H1 (cell line): ENCODE measurements around the gene TP73. TPM values are rescaled to one million over a fixed set of nuclear protein-coding genes. Genes with fewer than 3 reads are reported as not detected.
A peak's percentile ranks its signal among the peaks of the same experiment; 100 is the strongest.

Source experiments
- CTCF ChIA-PET: fragments of 300-600 bp; sonication (Branson Sonifier 250); formaldehyde crosslinking; loops from one replicate; lab custom pipeline; 2021; ENCODE audit not compliant: partially characterized antibody; lab: Charles Lee
- POLR2A ChIA-PET: fragments of 300-600 bp; sonication (Branson Sonifier 250); formaldehyde crosslinking; loops from one replicate; lab custom pipeline; 2021; ENCODE audit warnings: inconsistent platforms; ENCODE audit not compliant: partially characterized antibody; lab: Charles Lee
- DNase-seq, 2 experiments: peaks; one replicate each; pipeline versions ENCODE4 v3.0.0 to v3.0.0-alpha.2; 2010 to 2022; ENCODE audit warnings: low spot score in 2 of 2, low read depth in 1 of 2, mixed read lengths in 1 of 2
- FAIRE-seq: peaks from 2 replicates; lab custom pipeline; 2011; peaks lifted over from hg19 to GRCh38; lab: Jason Lieb, UNC
- H2AFZ ChIP-seq: 2 replicates; pipeline ENCODE4 v1.8.1; 2012; ENCODE audit warnings: low read length, inconsistent platforms
- H2AK5ac ChIP-seq: 2 replicates; pipeline ENCODE4 v1.6.1; 2013; ENCODE audit warnings: low read depth, low read length
- H2BK120ac ChIP-seq: replicated peaks from 2 replicates; pipeline ENCODE3; 2013; ENCODE audit warnings: low read depth, low read length, inconsistent platforms
- H2BK12ac ChIP-seq: 2 replicates; pipeline ENCODE4 v1.6.1; 2013; ENCODE audit warnings: low read depth, low read length
- H2BK15ac ChIP-seq: 2 replicates; pipeline ENCODE4 v1.6.1; 2013; ENCODE audit warnings: low read length
- H2BK20ac ChIP-seq: 2 replicates; pipeline ENCODE4 v1.6.1; 2013; ENCODE audit warnings: low read length
- H2BK5ac ChIP-seq: 2 replicates; pipeline ENCODE4 v1.6.1; 2013; ENCODE audit warnings: low read depth, low read length
- H3K14ac ChIP-seq: 2 replicates; pipeline ENCODE4 v1.6.1; 2013; ENCODE audit warnings: inconsistent platforms; ENCODE audit not compliant: insufficient read length
- H3K18ac ChIP-seq: 2 replicates; pipeline ENCODE4 v1.6.1; 2013; ENCODE audit warnings: low read length; ENCODE audit errors: extremely low read depth
- H3K23ac ChIP-seq: 2 replicates; pipeline ENCODE4 v1.6.1; 2013; ENCODE audit warnings: inconsistent platforms; ENCODE audit not compliant: insufficient read length
- H3K23me2 ChIP-seq: 2 replicates; pipeline ENCODE4 v1.6.1; 2013; ENCODE audit warnings: low read depth, low read length
- H3K27ac ChIP-seq: 2 replicates; pipeline ENCODE4 v1.6.1; 2011; ENCODE audit warnings: low read depth, low read length, inconsistent platforms
- H3K27me3 ChIP-seq, 4 experiments: replicated peaks in 1 of 4; 1 replicate in 1 of 4; 2 replicates in 3 of 4; pipeline versions ENCODE4 v1.6.1 to v1.8.1; 2011 to 2013; ENCODE audit warnings: low read length in 3 of 4, mild to moderate bottlenecking in 3 of 4, inconsistent platforms in 2 of 4, mixed read lengths in 2 of 4, moderate library complexity in 1 of 4; ENCODE audit not compliant: control insufficient read depth in 3 of 4, insufficient read depth in 3 of 4; ENCODE audit errors: extremely low read depth in 1 of 4
- H3K36me3 ChIP-seq, 4 experiments: 2 replicates each; pipeline versions ENCODE4 v1.6.1 to v1.8.1; 2011 to 2013; ENCODE audit warnings: mild to moderate bottlenecking in 4 of 4, low read length in 3 of 4, moderate library complexity in 2 of 4, control low read depth in 1 of 4, inconsistent platforms in 1 of 4; ENCODE audit not compliant: insufficient read depth in 4 of 4, control insufficient read depth in 2 of 4
- H3K4ac ChIP-seq: replicated peaks from 2 replicates; pipeline ENCODE3; 2013; ENCODE audit warnings: low read length, low read depth, mixed read lengths, inconsistent platforms; ENCODE audit not compliant: insufficient read length
- H3K4me1 ChIP-seq, 4 experiments: replicated peaks in 1 of 4; 1 replicate in 1 of 4; 2 replicates in 3 of 4; pipeline versions ENCODE4 v1.6.1 to v1.8.1; 2011 to 2013; ENCODE audit warnings: low read length in 3 of 4, inconsistent platforms in 2 of 4, mixed read lengths in 1 of 4; ENCODE audit not compliant: insufficient read depth in 4 of 4, control insufficient read depth in 3 of 4
- H3K4me2 ChIP-seq, 2 experiments: 2 replicates each; pipeline versions ENCODE4 v1.6.1 to v1.8.1; 2011 to 2013; ENCODE audit warnings: low read depth in 2 of 2, low read length in 2 of 2, control low read depth in 1 of 2, inconsistent platforms in 1 of 2, mild to moderate bottlenecking in 1 of 2; ENCODE audit not compliant: insufficient read depth in 1 of 2
- H3K4me3 ChIP-seq, 4 experiments: fragments of 200-600, 300-600 bp in 1 of 4; sonication (generic), shearing (Covaris generic), sonication (Bioruptor Twin) in 1 of 4; 2 replicates each; pipeline versions ENCODE4 v1.5.1 to v1.8.1; 2011 to 2016; ENCODE audit warnings: low read length in 4 of 4, low read depth in 3 of 4, control low read depth in 2 of 4, inconsistent platforms in 2 of 4, mild to moderate bottlenecking in 2 of 4, mixed read lengths in 1 of 4, moderate library complexity in 1 of 4; ENCODE audit not compliant: insufficient read depth in 2 of 4; ENCODE audit errors: extremely low read depth in 1 of 4
- H3K56ac ChIP-seq: replicated peaks from 2 replicates; pipeline ENCODE3; 2013; ENCODE audit warnings: low read depth, mild to moderate bottlenecking, mixed read lengths, low read length, inconsistent platforms; ENCODE audit not compliant: insufficient read length
- H3K79me1 ChIP-seq: 2 replicates; pipeline ENCODE4 v1.6.1; 2013; ENCODE audit warnings: low read depth, low read length, control low read depth
- H3K79me2 ChIP-seq, 2 experiments: 2 replicates each; pipeline versions ENCODE4 v1.6.1 to v1.8.1; 2012 to 2013; ENCODE audit warnings: low read length in 2 of 2, mild to moderate bottlenecking in 2 of 2, inconsistent platforms in 1 of 2; ENCODE audit not compliant: insufficient read depth in 2 of 2, control insufficient read depth in 1 of 2
- H3K9ac ChIP-seq, 4 experiments: replicated peaks in 1 of 4; 1 replicate in 1 of 4; 2 replicates in 3 of 4; pipeline versions ENCODE4 v1.6.1 to v1.8.1; 2011 to 2013; ENCODE audit warnings: low read depth in 3 of 4, low read length in 3 of 4, control low read depth in 2 of 4, mild to moderate bottlenecking in 2 of 4, moderate library complexity in 2 of 4, inconsistent platforms in 1 of 4; ENCODE audit errors: extremely low read depth in 1 of 4
- H3K9me3 ChIP-seq, 2 experiments: 2 replicates each; pipeline versions ENCODE4 v1.6.1 to v1.8.1; 2012 to 2013; ENCODE audit warnings: mild to moderate bottlenecking in 2 of 2, moderate library complexity in 2 of 2, control low read depth in 1 of 2, inconsistent platforms in 1 of 2, low read depth in 1 of 2, low read length in 1 of 2, mixed read lengths in 1 of 2; ENCODE audit not compliant: insufficient read depth in 2 of 2
- H4K20me1 ChIP-seq, 2 experiments: replicated peaks in 1 of 2; 2 replicates each; pipeline versions ENCODE3 to v1.8.1; 2011 to 2013; ENCODE audit warnings: inconsistent platforms in 2 of 2, low read length in 2 of 2, mild to moderate bottlenecking in 1 of 2; ENCODE audit not compliant: insufficient read depth in 2 of 2, control insufficient read depth in 1 of 2
- H4K5ac ChIP-seq: 2 replicates; pipeline ENCODE4 v1.6.1; 2013; ENCODE audit warnings: low read length, low read depth, mixed read lengths, inconsistent platforms; ENCODE audit not compliant: insufficient read length
- H4K8ac ChIP-seq: 2 replicates; pipeline ENCODE4 v1.8.0; 2013; ENCODE audit warnings: mild to moderate bottlenecking, moderate library complexity, low read length, inconsistent platforms; ENCODE audit not compliant: insufficient read depth; ENCODE audit errors: extremely low read depth
- H4K91ac ChIP-seq: replicated peaks from 2 replicates; pipeline ENCODE3; 2013; ENCODE audit warnings: low read length, mixed read lengths, inconsistent platforms; ENCODE audit not compliant: insufficient read length
- BRCA1 ChIP-seq: IDR thresholded peaks from 2 replicates; pipeline ENCODE4 v1.6.1; 2012; ENCODE audit warnings: low read depth, low read length, improper control_type of control experiment
- CTCF ChIP-seq, 3 experiments: IDR thresholded peaks; 1 replicate in 2 of 3; 2 replicates in 1 of 3; pipeline versions ENCODE4 v1.5.1 to v1.6.1; 2011; ENCODE audit warnings: low read length in 3 of 3, mild to moderate bottlenecking in 3 of 3, inconsistent platforms in 2 of 3, low read depth in 1 of 3, moderate library complexity in 1 of 3; ENCODE audit not compliant: insufficient read depth in 1 of 3; ENCODE audit errors: control extremely low read depth in 1 of 3
- EGR1 ChIP-seq: IDR thresholded peaks from 2 replicates; pipeline ENCODE4 v1.6.1; 2011; ENCODE audit warnings: low read depth, low read length, borderline replicate concordance
- HDAC6 ChIP-seq: IDR thresholded peaks from one replicate; pipeline ENCODE4 v1.7.1; 2012; ENCODE audit warnings: low read depth, mild to moderate bottlenecking, inconsistent platforms, low read length, moderate library complexity
- JUND ChIP-seq: IDR thresholded peaks from 2 replicates; pipeline ENCODE4 v1.6.1; 2011; ENCODE audit warnings: mild to moderate bottlenecking, improper control_type of control experiment, low read length
- MAFK ChIP-seq: IDR thresholded peaks from 2 replicates; pipeline ENCODE4 v1.6.1; 2012; ENCODE audit warnings: low read depth, mild to moderate bottlenecking, improper control_type of control experiment, low read length
- SUZ12 ChIP-seq: fragments of 200-600 bp; sonication (generic); IDR thresholded peaks from 2 replicates; pipeline ENCODE4 v1.6.1; 2012; ENCODE audit warnings: mild to moderate bottlenecking, inconsistent platforms, low read length, moderate library complexity, mixed read lengths
- YY1 ChIP-seq: IDR thresholded peaks from 2 replicates; pipeline ENCODE4 v1.6.1; 2011; ENCODE audit warnings: low read depth, mild to moderate bottlenecking, low read length
- WGBS, 2 experiments: shearing (Covaris generic) in 1 of 2; methylation state at CpG; one replicate each; pipeline versions ENCODE4 v1.1.6 to v1.1.7; 2013 to 2015; ENCODE audit warnings: low lambda C conversion rate in 2 of 2, mixed read lengths in 2 of 2, inconsistent platforms in 1 of 2, low coverage in 1 of 2, missing lambda C conversion rate in 1 of 2; ENCODE audit not compliant: insufficient replicate concordance in 2 of 2, insufficient coverage in 1 of 2, insufficient read length in 1 of 2; ENCODE audit errors: extremely low coverage in 1 of 2, missing lambda C conversion rate in 1 of 2; 5-methylcytosine and 5-hydroxymethylcytosine counted together
- polyA plus RNA-seq, 7 experiments: library from polyadenylated mRNA; depleted of rRNA in 3 of 7; stranded (reverse) in 5 of 7; unstranded in 2 of 7; fragments of >200 nt in 5 of 7; fragments of 200-250 nt in 2 of 7; gene quantifications; 1 replicate in 5 of 7; 2 replicates in 1 of 7; 4 replicates in 1 of 7; pipeline versions ENCODE4 v1.2.1 to v1.2.3, GENCODE V29; 2011 to 2013; ENCODE audit warnings: missing spikeins in 2 of 7, mixed read lengths in 2 of 7
- total RNA-seq: library from RNA; stranded (reverse); fragmentation: NEBNext Ultra II Directional; extraction: Animal tissue kit (Norgen Biotek cat#: 25700); gene quantifications from 2 replicates; pipeline ENCODE4 v1.2.1, GENCODE V29; 2021
- TF ChIP-seq, protein P1 (sequence below): IDR thresholded peaks from 2 replicates; pipeline ENCODE4 v1.6.1; 2011; ENCODE audit warnings: low read length, improper control_type of control experiment

TP73 gene
- total and polyA plus RNA-seq, 2 of the 8 experiments (the other 6 are each of a cell fraction or from before 2014, with no cell fraction given), result 2.6 to 3.1 TPM

GRCh38 chr1:3763351-3764125 is 111.2 kb downstream of the TP73 start:
- no peak for TF ChIP-seq EGR1
- no peak for TF ChIP-seq JUND
- TF ChIP-seq, protein P1, sequence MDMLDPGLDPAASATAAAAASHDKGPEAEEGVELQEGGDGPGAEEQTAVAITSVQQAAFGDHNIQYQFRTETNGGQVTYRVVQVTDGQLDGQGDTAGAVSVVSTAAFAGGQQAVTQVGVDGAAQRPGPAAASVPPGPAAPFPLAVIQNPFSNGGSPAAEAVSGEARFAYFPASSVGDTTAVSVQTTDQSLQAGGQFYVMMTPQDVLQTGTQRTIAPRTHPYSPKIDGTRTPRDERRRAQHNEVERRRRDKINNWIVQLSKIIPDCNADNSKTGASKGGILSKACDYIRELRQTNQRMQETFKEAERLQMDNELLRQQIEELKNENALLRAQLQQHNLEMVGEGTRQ, result no peak
- TF ChIP-seq CTCF (IDR thresholded peaks at IDR 0.05; ENCODE audit: control extremely low read depth in 1 of 3, insufficient read depth in 1 of 3, low read depth in 1 of 3, low read length in 3 of 3), result no peak
- no peak for TF ChIP-seq BRCA1
- TF ChIP-seq MAFK, result no peak
- TF ChIP-seq HDAC6, result no peak
- no peak for TF ChIP-seq SUZ12
- TF ChIP-seq YY1, result no peak
- Histone ChIP-seq H2BK120ac (no peak overlapping the region), H2BK20ac (no peak overlapping the region), H4K91ac (no peak overlapping the region), H4K8ac (peak overlapping the region; percentile 68; the same call in 1 of the 2 replicates), H3K14ac (no peak overlapping the region), H3K36me3 (no peaks in the 10 kb centered on the region), H2AK5ac (no peak overlapping the region), H2BK12ac (no peak overlapping the region), H3K18ac (no peak overlapping the region), H3K56ac (no peak overlapping the region), H4K5ac (no peak overlapping the region), H4K20me1 (no peaks in the 10 kb centered on the region), H3K23me2 (no peaks in the 10 kb centered on the region), H2BK15ac (no peak overlapping the region), H3K27ac (no peak overlapping the region), H3K9me3 (peaks cover 3 to 7% of the 10 kb centered on the region in 2 experiments; a peak in 1 of 4 replicates), H3K4me2 (no peak overlapping the region), H3K4me3 (no peak overlapping the region), H3K23ac (no peak overlapping the region), H3K79me2 (no peaks in the 10 kb centered on the region), H3K27me3 (peaks cover 0 to 2% (median 0%) of the 10 kb centered on the region in 4 experiments; a peak in 2 of 7 replicates), H3K4me1 (no peaks in the 10 kb centered on the region), H3K4ac (no peak overlapping the region), H3K79me1 (no peaks in the 10 kb centered on the region), H2BK5ac (no peak overlapping the region), H2AFZ (no peak overlapping the region), H3K9ac (no peak overlapping the region)
- CTCF ChIA-PET, result interaction anchor here (0.8 to 1.6 kb wide), 3 partner anchors 16 to 41 kb away, joined by 3 to 5 read pairs (median 3); no protein-coding TSS in a partner anchor
- FAIRE-seq, result no peak
- DNase-seq, result no peak
- 92% methylated on average over 31 of the region's 31 CpGs; no CpG with 5 or more reads in 1 of the 2 experiments for WGBS, 2 experiments
- POLR2A ChIA-PET, result interaction anchor here (0.9 to 1.0 kb wide), 3 partner anchors 17 to 132 kb away, joined by 3 read pairs; partner anchors contain the start of gene LRRC47
